GM18505 (cell line): ENCODE results near the gene ZBED5.
"Not testable (repeated sequence)": the region's sequence is repeated elsewhere in the genome, so short reads cannot be mapped to it uniquely, and the experiment has no call there.

Experiments used
- ATAC-seq: cut with Tn5 transposase; IDR thresholded peaks from one replicate; pipeline ENCODE4 v1.9.1; 2021; ENCODE audit not compliant: unreplicated experiment
- POLR2A ChIP-seq: IDR thresholded peaks from 4 replicates; pipeline ENCODE4 v1.6.1; 2011; ENCODE audit warnings: borderline replicate concordance; ENCODE audit not compliant: insufficient read depth, insufficient read length; ENCODE audit errors: extremely low read depth

Gene ZBED5

DNA sequence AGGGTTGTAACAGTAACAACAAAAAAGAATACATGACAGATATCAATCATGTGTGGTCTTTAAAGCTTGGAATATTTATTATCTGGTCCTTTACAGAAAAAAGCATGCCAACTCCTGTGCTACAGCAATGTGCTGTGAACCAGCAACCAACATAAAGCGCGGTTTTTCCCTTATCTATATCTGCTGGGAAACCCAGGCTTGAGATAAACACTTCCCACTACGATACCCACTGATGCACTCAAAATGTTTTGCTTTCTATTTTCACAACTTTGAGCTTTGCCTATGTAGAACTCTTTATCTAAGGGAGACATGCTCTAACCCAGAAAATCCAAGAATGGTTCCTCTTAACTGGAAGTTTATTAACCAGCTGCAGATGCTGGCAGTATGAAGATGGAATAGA is 19.0 kb downstream of the ZBED5 start:
- TF ChIP-seq POLR2A, result no peak
- no peak for ATAC-seq

DNA sequence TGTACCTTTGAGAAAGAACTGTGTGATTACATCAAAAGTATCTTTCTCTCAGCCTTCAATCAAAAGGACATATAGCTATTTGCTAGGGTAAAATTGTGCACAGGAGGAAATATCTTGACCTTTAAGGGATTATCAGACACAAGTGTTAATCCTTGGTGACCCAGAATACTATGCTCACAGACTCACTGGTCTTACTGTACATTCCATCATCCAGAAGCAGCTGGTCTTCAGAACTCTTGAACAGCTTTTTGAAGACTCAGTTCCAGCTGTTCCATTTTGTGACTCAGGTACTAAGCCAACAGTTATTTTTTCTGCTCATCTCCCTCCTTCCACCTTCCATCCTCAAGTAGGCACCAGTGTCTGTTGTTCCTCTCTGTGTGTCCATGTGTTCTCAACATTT is 19.8 kb downstream of the ZBED5 start:
- ATAC-seq, result no peak
- no peak for TF ChIP-seq POLR2A

DNA sequence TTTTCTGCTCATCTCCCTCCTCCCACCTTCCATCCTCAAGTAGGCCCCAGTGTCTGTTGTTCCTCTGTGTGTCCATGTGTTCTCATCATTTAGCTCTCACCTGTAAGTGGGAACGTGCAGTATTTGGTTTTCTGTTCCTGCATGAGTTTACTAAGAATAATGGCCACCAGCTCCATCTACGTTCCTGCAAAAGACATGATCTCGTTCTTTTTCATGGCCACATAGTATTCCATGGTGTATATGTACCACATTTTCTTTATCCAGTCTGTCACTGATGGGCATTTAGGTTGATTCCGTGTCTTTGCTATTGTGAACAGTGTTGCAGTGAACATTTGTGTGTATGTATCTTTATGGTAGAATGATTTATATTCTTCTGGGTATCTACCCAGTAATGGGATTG is 21.0 kb downstream of the ZBED5 start:
- ATAC-seq, result not testable (repeated sequence)

DNA sequence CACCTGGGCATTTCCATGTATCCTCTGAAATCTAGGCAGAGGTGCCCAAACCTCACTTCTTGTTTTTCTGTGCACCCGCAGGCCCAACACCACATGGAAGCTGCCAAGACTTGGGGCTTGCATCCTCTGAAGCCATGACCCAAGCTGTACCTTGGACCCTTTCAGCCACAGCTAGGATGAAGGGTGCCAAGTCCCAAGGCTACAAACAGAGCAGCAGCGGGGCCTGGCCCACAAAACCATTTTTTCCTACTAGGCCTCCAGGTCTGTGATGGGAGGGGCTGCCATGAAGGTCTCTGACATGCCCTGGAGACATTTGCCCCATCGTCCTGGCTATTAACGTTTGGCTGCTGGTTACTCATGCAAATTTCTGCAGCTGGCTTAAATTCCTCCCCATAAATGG is 28.7 kb downstream of the ZBED5 start:
- no peak for TF ChIP-seq POLR2A
- no peak for ATAC-seq

DNA sequence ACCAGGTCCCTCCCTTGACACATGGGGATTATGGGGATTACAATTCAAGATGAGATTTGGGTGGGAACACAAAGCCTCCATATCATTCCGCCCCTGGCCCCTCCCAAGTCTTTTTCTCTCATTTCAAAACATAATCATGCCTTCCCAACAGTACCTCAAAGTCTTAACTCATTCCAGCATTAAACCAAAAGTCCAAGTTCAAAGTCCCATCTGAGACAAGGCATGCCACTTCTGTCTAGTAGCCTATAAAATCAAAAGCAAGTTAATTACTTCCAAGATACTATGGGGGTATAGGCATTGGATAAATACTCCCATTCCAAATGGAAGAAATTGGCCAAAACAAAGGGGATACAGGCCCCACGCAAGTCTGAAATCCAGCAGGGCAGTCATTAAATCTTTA is 29.5 kb downstream of the ZBED5 start:
- no peak for ATAC-seq
- TF ChIP-seq POLR2A, result no peak

DNA sequence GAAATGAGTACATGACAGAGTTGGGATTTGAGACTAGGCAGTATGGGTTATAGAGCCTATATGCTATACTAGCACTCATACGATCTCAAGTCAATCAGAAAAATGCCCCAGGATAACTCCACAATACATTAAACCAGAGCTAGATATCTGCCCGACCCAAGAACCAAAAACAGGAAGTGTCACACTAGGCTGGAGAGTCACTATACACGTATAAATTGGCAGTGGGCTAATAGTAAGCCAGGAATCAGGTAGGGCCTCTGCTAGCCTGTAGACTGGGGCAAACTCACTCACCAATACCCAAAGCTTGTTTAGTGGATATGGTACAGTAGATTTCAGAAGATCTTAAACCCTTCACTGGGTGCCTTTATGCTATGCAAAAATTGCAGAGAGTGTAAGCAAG is 33.0 kb downstream of the ZBED5 start:
- TF ChIP-seq POLR2A, result no peak
- ATAC-seq, result no peak

DNA sequence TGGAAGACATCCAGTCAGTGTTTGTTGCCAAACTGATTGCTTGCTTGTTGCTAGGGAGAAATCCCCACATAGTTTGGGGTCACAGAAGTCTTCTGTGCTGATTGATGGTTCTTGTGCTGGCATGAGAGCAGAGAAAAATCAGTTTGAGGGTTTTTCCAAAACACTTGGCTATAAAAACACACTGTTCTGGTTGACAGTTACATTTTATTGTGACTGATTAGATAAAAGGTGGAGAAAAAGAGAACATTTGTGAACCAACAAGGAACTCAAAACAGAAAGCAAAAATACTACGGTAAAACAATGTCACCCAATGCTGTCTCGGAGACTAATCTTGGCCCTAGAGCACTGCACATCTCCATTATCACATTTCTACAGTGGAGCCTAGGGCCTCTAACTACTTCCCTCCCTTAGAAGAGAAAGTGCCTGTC is 34.7 kb downstream of the ZBED5 start:
- no peak for TF ChIP-seq POLR2A
- ATAC-seq, result no peak

DNA sequence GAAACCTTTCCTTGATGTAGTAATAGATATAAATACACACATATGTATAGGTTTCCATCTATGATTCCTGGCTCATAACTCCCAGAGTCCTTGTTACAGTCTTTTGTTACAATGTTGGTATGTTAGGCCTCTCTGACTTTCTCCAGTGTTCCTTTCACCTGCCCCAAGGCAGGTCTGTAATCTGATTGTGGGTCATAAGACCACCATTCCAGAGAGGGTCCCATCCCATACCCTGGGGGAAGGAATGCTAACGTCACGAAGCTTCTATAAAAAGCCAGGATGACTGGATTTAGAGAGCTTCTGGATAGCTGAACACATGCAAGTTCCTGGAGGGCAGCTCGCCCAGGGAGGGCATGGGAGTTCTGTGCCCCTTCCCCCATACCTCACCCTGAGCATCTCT is 35.4 kb downstream of the ZBED5 start:
- ATAC-seq, result not testable (repeated sequence)

DNA sequence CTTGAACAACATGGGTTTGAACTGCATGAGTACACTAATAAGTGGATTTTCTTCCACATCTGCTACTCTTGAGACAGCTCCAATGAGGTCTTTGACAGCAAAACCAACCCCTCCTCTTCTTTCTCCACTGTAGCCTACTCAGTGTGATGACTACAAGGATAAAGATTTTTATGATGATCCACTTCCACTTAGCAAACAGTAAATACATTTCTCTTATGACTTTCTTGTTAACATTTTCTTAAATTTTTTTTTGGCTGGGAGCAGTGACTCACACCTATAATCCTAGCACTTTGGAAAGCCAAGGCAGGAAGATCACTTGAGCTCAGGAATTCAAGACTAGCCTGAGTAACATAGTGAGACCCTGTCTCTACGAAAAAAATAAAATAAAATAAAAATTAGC is 39.3 kb downstream of the ZBED5 start:
- no peak for TF ChIP-seq POLR2A
- ATAC-seq, result no peak

DNA sequence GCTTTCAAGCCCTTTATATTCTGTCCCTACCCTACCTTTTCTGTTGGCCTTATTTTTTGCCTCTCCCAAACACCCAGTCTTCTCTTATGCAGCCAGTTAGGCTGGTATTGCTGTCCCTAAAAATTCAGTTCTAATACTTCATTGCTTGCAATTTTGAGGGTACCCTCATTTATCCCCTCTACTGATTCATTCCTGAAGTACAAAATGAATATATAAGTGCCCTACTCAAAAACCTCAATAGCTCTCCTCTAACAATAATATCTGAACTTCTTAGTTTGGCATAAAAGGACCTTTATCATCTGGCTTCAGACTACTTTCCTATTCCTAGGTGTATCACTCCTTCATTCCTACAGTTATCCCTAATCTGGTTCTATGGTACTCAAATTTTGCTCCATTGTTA is 43.9 kb downstream of the ZBED5 start:
- no peak for TF ChIP-seq POLR2A
- no peak for ATAC-seq

DNA sequence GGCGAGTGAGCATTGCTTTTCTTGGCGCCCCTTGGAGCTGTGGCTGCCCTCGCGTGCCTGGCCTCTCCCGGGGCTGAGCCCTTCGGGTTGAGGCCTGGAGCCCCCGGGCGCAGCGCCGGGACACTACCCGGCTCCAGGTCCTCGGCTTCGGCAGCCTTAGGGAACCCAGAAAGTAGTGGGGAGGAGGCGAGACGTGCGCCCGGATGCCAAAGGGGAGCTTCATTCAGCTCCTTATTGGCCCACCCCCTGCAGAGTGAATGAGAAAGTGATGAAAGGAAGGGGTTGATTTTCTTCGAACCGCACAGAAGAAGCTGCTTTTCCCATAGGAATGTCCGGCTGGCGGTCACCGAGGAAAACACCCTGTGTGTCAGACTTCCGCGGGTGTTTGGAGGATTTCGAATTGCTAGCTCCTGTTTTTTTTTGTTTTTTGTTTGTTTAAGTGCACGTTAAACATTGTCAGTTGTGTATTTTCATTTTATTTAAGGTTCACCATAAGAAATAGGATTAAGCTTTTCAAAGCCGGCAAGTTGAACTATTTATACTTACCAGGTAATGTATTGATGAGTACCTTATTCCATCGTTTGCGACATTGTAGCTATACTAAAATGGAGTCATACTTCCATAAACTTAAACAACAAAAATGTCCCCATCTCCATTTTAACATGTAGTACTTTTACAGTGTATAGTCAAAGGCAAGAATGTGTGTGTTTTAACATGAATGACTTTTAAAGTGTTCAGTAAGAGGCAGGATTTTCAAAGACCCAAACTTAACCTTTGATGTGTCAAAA is 48.3 kb downstream of the ZBED5 start:
- ATAC-seq, result peak; percentile 12
- TF ChIP-seq POLR2A, result no peak

DNA sequence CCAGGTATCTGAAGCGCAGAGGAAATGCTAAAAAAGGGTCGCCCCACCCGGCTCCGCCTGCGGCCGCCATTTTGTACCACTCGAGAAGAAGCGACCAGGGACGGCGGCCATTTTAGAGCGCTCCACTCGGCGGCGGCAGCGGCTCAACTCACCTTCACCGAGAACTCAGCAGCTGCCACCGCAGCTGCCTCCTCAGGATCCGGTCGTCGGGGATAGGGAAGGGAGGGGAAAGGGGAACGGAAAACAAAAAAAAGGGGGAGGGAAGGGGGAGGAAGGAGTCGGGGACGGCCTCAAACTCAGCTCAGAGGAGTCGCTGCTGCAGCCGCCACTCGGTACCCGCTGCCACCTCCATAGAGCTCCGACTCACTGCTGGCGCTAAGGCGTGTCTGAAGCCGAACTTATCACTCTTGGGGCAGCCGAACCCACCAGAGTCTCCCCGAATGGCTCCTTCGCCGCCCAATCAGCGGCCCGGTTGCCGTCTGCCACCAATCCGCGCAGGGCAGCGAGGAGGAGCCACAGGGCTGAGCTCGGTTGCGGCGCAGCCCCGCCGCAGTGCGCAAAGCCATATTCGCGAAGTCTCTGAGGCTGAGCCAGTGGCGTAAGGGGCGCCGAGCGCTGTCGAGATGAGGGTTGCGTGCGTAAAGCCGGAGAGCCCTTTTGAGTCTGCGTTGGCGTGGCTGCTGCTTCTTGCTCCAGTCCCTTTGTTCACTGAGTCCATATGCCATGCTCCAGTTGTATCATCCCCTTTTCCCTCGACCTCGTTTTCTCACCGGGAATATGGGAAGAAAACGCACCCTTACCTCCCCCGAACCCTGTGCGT is 49.1 kb downstream of the ZBED5 start, which contains the start of gene EIF4G2:
TSS of gene EIF4G2 (minus strand) at position 374 of the 820 bp plus-strand sequence.
- TF ChIP-seq POLR2A, result peak; percentile 100
- ATAC-seq, result peak; percentile 91

DNA sequence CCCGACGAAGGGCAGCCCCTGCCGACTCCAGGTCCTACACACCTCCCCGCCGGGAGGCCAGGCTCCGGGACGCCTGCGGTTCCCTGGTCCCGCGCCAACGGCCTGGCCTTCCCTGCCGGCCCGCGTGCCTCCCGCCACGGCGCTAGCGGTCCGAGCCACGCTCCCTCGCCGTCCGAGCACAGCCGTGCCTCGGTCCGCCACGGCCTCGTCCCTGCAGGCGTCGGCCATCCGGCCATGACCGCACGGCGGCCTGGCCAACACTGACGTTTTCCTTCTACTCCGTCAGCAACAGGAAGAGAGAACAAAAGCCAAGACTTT is 49.7 kb downstream of the ZBED5 start:
- TF ChIP-seq POLR2A, result no peak
- ATAC-seq, result peak; percentile 12

DNA sequence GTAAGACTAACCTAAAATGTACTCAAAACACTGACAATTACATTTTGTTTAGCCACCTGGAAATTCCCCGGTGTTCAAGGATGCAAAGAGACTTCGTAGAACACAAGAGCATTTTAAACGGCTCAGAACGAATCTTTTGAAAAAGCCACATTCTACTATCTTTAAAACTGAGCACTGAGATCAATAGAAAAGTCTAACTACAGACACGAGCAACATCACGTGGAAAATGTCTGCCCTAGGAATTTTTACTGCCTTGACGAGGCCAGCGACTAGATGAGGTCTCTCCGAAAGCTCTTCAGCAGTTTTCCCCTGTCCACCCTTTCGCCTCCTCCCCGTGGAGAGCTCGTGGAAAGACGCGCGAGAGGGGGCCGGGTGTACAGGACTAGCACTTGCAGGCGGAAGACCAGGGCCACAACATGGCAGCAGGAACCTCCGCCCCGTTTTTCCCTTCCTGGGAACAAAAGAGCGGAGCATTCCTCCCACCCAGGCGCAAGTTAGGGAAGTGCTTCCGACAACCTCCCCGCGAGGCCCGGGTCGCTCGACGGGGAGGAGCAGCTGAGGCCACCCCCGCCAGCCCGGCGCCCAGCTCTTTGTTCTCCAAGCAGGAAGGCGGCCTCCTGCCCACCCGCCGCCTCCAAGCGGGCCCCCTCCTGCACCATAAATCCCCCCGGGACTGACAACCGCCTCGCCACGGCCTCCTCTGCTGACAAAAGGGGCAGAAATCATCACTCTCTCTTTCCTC is 50.2 kb downstream of the ZBED5 start:
- TF ChIP-seq POLR2A, result no peak
- peak; percentile 5 for ATAC-seq
